ENCODE results near the gene TAF3. TPM values are rescaled to one million over a fixed set of nuclear protein-coding genes. Genes with fewer than 3 reads are reported as not detected.
"Not testable (repeated sequence)": the region's sequence is repeated elsewhere in the genome, so short reads cannot be mapped to it uniquely, and the experiment has no call there.

The TAF3 gene
- polyA plus RNA-seq, 3 donors: 1.6 to 3.9 (median 3.4) TPM

DNA sequence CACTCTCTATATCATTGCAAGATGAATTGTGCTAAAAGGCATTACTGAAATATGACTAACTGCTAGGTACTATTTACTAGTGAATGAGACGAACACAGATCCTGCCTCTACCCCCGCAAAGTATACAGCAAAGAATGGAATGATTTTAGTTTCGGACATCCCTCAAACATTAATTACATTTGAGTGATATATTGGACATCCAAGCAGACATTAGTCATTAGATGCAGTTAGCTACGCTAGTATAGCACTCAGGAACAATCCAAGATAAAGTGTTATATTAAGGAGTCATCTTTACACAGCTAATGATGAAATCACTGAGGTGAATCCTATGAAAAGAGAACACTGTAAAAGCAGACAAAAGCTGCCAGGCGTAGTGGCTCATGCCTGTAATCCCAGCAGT lies 7.3 kb upstream of the TAF3 start:
- WGBS (ENCODE audit: insufficient coverage): 83% methylated on average over 1 of the region's 5 CpGs
- no peaks in the 10 kb centered on the region for H3K27me3 ChIP-seq (ENCODE audit: control insufficient read depth in 2 of 2, insufficient read depth in 2 of 2, low read length in 2 of 2)
- peaks cover 22 to 30% of the 10 kb centered on the region in 2 donors for H3K36me3 ChIP-seq (replicated peaks in 1 of 2; ENCODE audit: control insufficient read depth in 1 of 2, insufficient read depth in 2 of 2, low read length in 2 of 2)
- Mint-ChIP-seq H3K27ac (peak overlapping the region in 1 of 7 donors; percentile 4), H3K4me3 (no peak overlapping the region), H3K27me3 (ENCODE audit: low read depth in 3 of 3) (peaks cover 0 to 3% (median 3%) of the 10 kb centered on the region in 3 donors), H3K36me3 (peaks cover 14 to 26% of the 10 kb centered on the region in 2 donors), H3K4me1 (peaks cover 8% of the 10 kb centered on the region), H3K9me3 (peaks cover 0 to 2% (median 0%) of the 10 kb centered on the region in 7 donors)
- peaks cover 0 to 4% of the 10 kb centered on the region in 2 donors for H3K4me1 ChIP-seq (ENCODE audit: control insufficient read depth in 1 of 2, insufficient read depth in 2 of 2, low read length in 2 of 2)
- no peak for DNase-seq
- H3K27ac ChIP-seq (ENCODE audit: low read depth in 1 of 2, low read length in 2 of 2): no peak overlapping the region
- intact Hi-C loops (cut with micrococcal nuclease): no loop called here
- H3K4me3 ChIP-seq (replicated peaks in 1 of 3; ENCODE audit: low read depth in 2 of 3, low read length in 3 of 3): no peak overlapping the region
- no peak for TF ChIP-seq CTCF (IDR thresholded peaks at IDR 0.05)
- no peak overlapping the region for H3K4me2 ChIP-seq (replicated peaks; ENCODE audit: extremely low read depth, low read length, poor library complexity, severe bottlenecking)
- H3K9me3 ChIP-seq (replicated peaks in 1 of 2; ENCODE audit: control insufficient read depth in 1 of 2, insufficient read depth in 1 of 2, low read length in 2 of 2): no peaks in the 10 kb centered on the region
- no peak overlapping the region for H3K9ac ChIP-seq (ENCODE audit: insufficient read depth, low read length, poor library complexity, severe bottlenecking)
- H2AFZ ChIP-seq (ENCODE audit: insufficient read depth, low read depth, low read length, poor library complexity, severe bottlenecking): no peak overlapping the region
- no peaks in the 10 kb centered on the region for H3K79me2 ChIP-seq (ENCODE audit: insufficient read depth, low read length)
- H4K20me1 ChIP-seq (ENCODE audit: insufficient read depth, low read length): peaks cover 3% of the 10 kb centered on the region

DNA sequence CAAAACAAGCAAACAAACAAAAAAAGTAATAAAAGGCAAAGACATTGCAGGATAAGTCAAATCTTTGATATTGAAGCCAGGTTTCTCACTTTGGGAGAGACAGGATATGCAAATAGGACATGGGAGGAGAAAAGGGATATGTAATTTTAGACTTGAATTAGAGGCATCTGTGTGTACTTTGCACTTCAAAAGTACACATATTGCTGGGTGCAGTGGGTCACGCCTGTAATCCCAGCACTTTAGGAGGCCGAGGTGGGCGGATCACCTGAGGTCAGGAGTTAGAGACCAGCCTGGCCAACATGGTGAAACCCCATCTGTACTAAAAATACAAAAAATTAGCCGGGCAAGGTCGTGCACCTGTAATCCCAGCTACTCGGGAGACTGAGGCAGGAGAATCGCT lies 6.6 kb upstream of the TAF3 start:
- intact Hi-C loops (cut with micrococcal nuclease); H3K9ac ChIP-seq (ENCODE audit: insufficient read depth, low read length, poor library complexity, severe bottlenecking); H3K27ac Mint-ChIP-seq; H4K20me1 ChIP-seq (ENCODE audit: insufficient read depth, low read length); H3K27me3 Mint-ChIP-seq (ENCODE audit: low read depth in 3 of 3); H3K9me3 Mint-ChIP-seq; H2AFZ ChIP-seq (ENCODE audit: insufficient read depth, low read depth, low read length, poor library complexity, severe bottlenecking); DNase-seq; H3K27me3 ChIP-seq (ENCODE audit: control insufficient read depth in 2 of 2, insufficient read depth in 2 of 2, low read length in 2 of 2); H3K79me2 ChIP-seq (ENCODE audit: insufficient read depth, low read length); H3K4me2 ChIP-seq (replicated peaks; ENCODE audit: extremely low read depth, low read length, poor library complexity, severe bottlenecking); H3K27ac ChIP-seq (ENCODE audit: low read depth in 1 of 2, low read length in 2 of 2); H3K4me3 Mint-ChIP-seq; H3K9me3 ChIP-seq (replicated peaks in 1 of 2; ENCODE audit: control insufficient read depth in 1 of 2, insufficient read depth in 1 of 2, low read length in 2 of 2); H3K4me3 ChIP-seq (replicated peaks in 1 of 3; ENCODE audit: low read depth in 2 of 3, low read length in 3 of 3); H3K4me1 ChIP-seq (ENCODE audit: control insufficient read depth in 1 of 2, insufficient read depth in 2 of 2, low read length in 2 of 2); H3K4me1 Mint-ChIP-seq: not testable (repeated sequence)
- H3K36me3 Mint-ChIP-seq: peaks cover 11 to 20% of the 10 kb centered on the region in 2 donors
- H3K36me3 ChIP-seq (replicated peaks in 1 of 2; ENCODE audit: control insufficient read depth in 1 of 2, insufficient read depth in 2 of 2, low read length in 2 of 2): peaks cover 18 to 24% of the 10 kb centered on the region in 2 donors
- 91% methylated on average over 7 of the region's 7 CpGs for WGBS (ENCODE audit: insufficient coverage)
